MM.1S (cell line): ENCODE results near the gene PGM1.

Experiments used
- DNase-seq: peaks from one replicate; pipeline ENCODE4 v3.0.0-alpha.2; 2015
- H2AFZ ChIP-seq: fragments of 300-600 bp; sonication (generic); 2 replicates; pipeline ENCODE4 v1.6.0; 2016; ENCODE audit warnings: antibody characterized with exemption, low read length
- H3F3A ChIP-seq: fragments of 300-600 bp; sonication (generic); 2 replicates; pipeline ENCODE4 v1.6.1; 2016; ENCODE audit warnings: mild to moderate bottlenecking, antibody characterized with exemption, low read length, moderate library complexity, mixed read lengths; ENCODE audit not compliant: insufficient read depth
- H3K27ac ChIP-seq: fragments of 300-600 bp; sonication (generic); 2 replicates; pipeline ENCODE4 v1.5.1; 2016; ENCODE audit warnings: mild to moderate bottlenecking, low read length
- H3K27me3 ChIP-seq: fragments of 300-600 bp; sonication (generic); replicated peaks from 2 replicates; pipeline ENCODE4 v1.6.0; 2016; ENCODE audit warnings: low read length; ENCODE audit not compliant: insufficient read depth
- H3K36me3 ChIP-seq: fragments of 300-600 bp; sonication (generic); replicated peaks from 2 replicates; pipeline ENCODE4 v1.6.1; 2016; ENCODE audit warnings: mild to moderate bottlenecking, low read length, mixed read lengths; ENCODE audit not compliant: insufficient read depth
- H3K4me1 ChIP-seq: fragments of 300-600 bp; sonication (generic); 2 replicates; pipeline ENCODE4 v1.6.1; 2016; ENCODE audit warnings: low read length, mixed read lengths
- H3K4me2 ChIP-seq: fragments of 300-600 bp; sonication (generic); 2 replicates; pipeline ENCODE4 v1.6.0; 2016; ENCODE audit warnings: low read depth, low read length
- H3K4me3 ChIP-seq: fragments of 300-600 bp; sonication (generic); 2 replicates; pipeline ENCODE4 v1.5.1; 2016; ENCODE audit warnings: low read length, mixed read lengths
- H3K79me2 ChIP-seq: fragments of 300-600 bp; sonication (generic); 2 replicates; pipeline ENCODE4 v1.6.1; 2016; ENCODE audit warnings: mixed run types, low read length, mixed read lengths
- H3K9ac ChIP-seq: fragments of 300-600 bp; sonication (generic); 2 replicates; pipeline ENCODE4 v1.6.1; 2016; ENCODE audit warnings: low read length, mixed read lengths
- H3K9me2 ChIP-seq: fragments of 300-600 bp; sonication (generic); replicated peaks from 2 replicates; pipeline ENCODE4 v1.6.1; 2016; ENCODE audit warnings: mild to moderate bottlenecking, low read length, mixed read lengths; ENCODE audit not compliant: insufficient read depth
- H3K9me3 ChIP-seq: fragments of 300-600 bp; sonication (generic); replicated peaks from 2 replicates; pipeline ENCODE4 v1.6.1; 2016; ENCODE audit warnings: mild to moderate bottlenecking, low read length, mixed read lengths; ENCODE audit not compliant: insufficient read depth
- H4K20me1 ChIP-seq: fragments of 300-600 bp; sonication (generic); 2 replicates; pipeline ENCODE4 v1.6.1; 2016; ENCODE audit warnings: mild to moderate bottlenecking, low read length, moderate library complexity, mixed read lengths; ENCODE audit not compliant: insufficient read depth
- CTCF ChIP-seq: fragments of 300-600 bp; sonication (generic); IDR thresholded peaks from 2 replicates; pipeline ENCODE4 v1.5.1; 2016; ENCODE audit warnings: antibody characterized with exemption, low read length, mixed read lengths
- EZH2 ChIP-seq: fragments of 300-600 bp; sonication (generic); optimal IDR thresholded peaks from 2 replicates; pipeline ENCODE3; 2017; ENCODE audit warnings: low read depth, mild to moderate bottlenecking, antibody characterized with exemption, low read length, mixed read lengths
- EZH2phosphoT487 ChIP-seq: fragments of 300-600 bp; sonication (generic); IDR thresholded peaks from 2 replicates; pipeline ENCODE4 v1.6.1; 2018; ENCODE audit warnings: antibody characterized with exemption, low read length

Gene PGM1

GRCh38 chr1:63670164-63670563, 77.0 kb downstream of the PGM1 start:
- H3K27ac ChIP-seq = no peak overlapping the region
- no peaks in the 10 kb centered on the region for H3K4me1 ChIP-seq
- H3K4me3 ChIP-seq = no peak overlapping the region
- H2AFZ ChIP-seq = no peak overlapping the region
- H3K27me3 ChIP-seq = no peaks in the 10 kb centered on the region
- TF ChIP-seq CTCF (no peak), EZH2phosphoT487 (no peak), EZH2 (no peak)
- no peaks in the 10 kb centered on the region for H3K9me3 ChIP-seq
- H3K36me3 ChIP-seq = no peaks in the 10 kb centered on the region
- no peaks in the 10 kb centered on the region for H4K20me1 ChIP-seq
- H3K9ac ChIP-seq = no peak overlapping the region
- no peaks in the 10 kb centered on the region for H3F3A ChIP-seq
- H3K9me2 ChIP-seq = no peaks in the 10 kb centered on the region
- no peak for DNase-seq
- H3K79me2 ChIP-seq = no peaks in the 10 kb centered on the region
- H3K4me2 ChIP-seq = no peak overlapping the region

- Histone ChIP-seq H3K9me3 (no peaks in the 10 kb centered on the region), H3K79me2 (no peaks in the 10 kb centered on the region), H2AFZ (no peak overlapping the region), H3F3A (no peaks in the 10 kb centered on the region), H3K4me1 (no peaks in the 10 kb centered on the region), H3K4me2 (no peak overlapping the region), H3K9me2 (no peaks in the 10 kb centered on the region), H3K4me3 (no peak overlapping the region), H3K9ac (no peak overlapping the region), H3K36me3 (no peaks in the 10 kb centered on the region), H3K27ac (no peak overlapping the region), H4K20me1 (no peaks in the 10 kb centered on the region), H3K27me3 (no peaks in the 10 kb centered on the region)
- DNase-seq = no peak
- TF ChIP-seq EZH2 (no peak), CTCF (no peak), EZH2phosphoT487 (no peak)
Measured at GRCh38 chr1:63671514-63671913, 78.3 kb downstream of the PGM1 start.

GRCh38 chr1:63674238-63674864, 81.1 kb downstream of the PGM1 start:
- H3K9ac ChIP-seq = no peak overlapping the region
- H4K20me1 ChIP-seq = no peaks in the 10 kb centered on the region
- no peaks in the 10 kb centered on the region for H3K9me3 ChIP-seq
- no peaks in the 10 kb centered on the region for H3K79me2 ChIP-seq
- no peaks in the 10 kb centered on the region for H3K9me2 ChIP-seq
- no peaks in the 10 kb centered on the region for H3F3A ChIP-seq
- H3K4me3 ChIP-seq = no peak overlapping the region
- H3K36me3 ChIP-seq = no peaks in the 10 kb centered on the region
- peak; percentile 68 for TF ChIP-seq CTCF
- TF ChIP-seq EZH2 = no peak
- no peaks in the 10 kb centered on the region for H3K4me1 ChIP-seq
- H3K27me3 ChIP-seq = no peaks in the 10 kb centered on the region
- H3K4me2 ChIP-seq = no peak overlapping the region
- DNase-seq = peak; percentile 46
- no peak overlapping the region for H3K27ac ChIP-seq
- H2AFZ ChIP-seq = peak overlapping the region; percentile 25; the same call in 1 of the 2 replicates
